Activated CD8-positive, alpha-beta memory T cell treated with anti-CD3 and anti-CD28 coated beads, Interleukin-2, amount 10 ng/mL, durations not matched to agents 7 days and 5 days (primary cell): ENCODE data around the gene RPTN. TPM values are rescaled to one million over a fixed set of nuclear protein-coding genes. Genes with fewer than 3 reads are reported as not detected.

Experiments used
- ATAC-seq: fragments of 150-1000 bp; cut with Tn5 transposase; one replicate; pipeline ENCODE4 v1.10.0; 2021; ENCODE audit warnings: moderate library complexity
- CTCF ChIA-PET: fragments of 350-600 bp; sonication (Branson Sonifier 250); formaldehyde crosslinking; loops from one replicate; lab custom pipeline; 2021; ENCODE audit warnings: antibody characterized with exemption; lab: Charles Lee
- DNase-seq: peaks from one replicate; pipeline ENCODE4 v3.0.0-alpha.2; 2020
- H3K27ac Mint-ChIP-seq: one replicate; pipeline ENCODE4 v1.8.0; 2021; ENCODE audit warnings: mild to moderate bottlenecking, mixed read lengths
- H3K27me3 Mint-ChIP-seq: one replicate; pipeline ENCODE4 v1.8.0; 2021; ENCODE audit warnings: mixed read lengths
- H3K36me3 Mint-ChIP-seq: one replicate; pipeline ENCODE4 v1.8.0; 2021; ENCODE audit warnings: mild to moderate bottlenecking, mixed read lengths
- H3K4me1 Mint-ChIP-seq: one replicate; pipeline ENCODE4 v1.8.0; 2021; ENCODE audit warnings: mixed read lengths
- H3K4me3 Mint-ChIP-seq: one replicate; pipeline ENCODE4 v1.8.0; 2021; ENCODE audit warnings: mild to moderate bottlenecking, moderate library complexity, mixed read lengths
- H3K9me3 Mint-ChIP-seq: one replicate; pipeline ENCODE4 v1.8.0; 2022; ENCODE audit warnings: low read depth, mixed read lengths
- total RNA-seq, 2 experiments: library from RNA; stranded (reverse); gene quantifications; one replicate each; pipeline ENCODE4 v1.2.3, GENCODE V29; 2021

RPTN gene
- total RNA-seq, 2 experiments from 2014 or later = not detected

DNA sequence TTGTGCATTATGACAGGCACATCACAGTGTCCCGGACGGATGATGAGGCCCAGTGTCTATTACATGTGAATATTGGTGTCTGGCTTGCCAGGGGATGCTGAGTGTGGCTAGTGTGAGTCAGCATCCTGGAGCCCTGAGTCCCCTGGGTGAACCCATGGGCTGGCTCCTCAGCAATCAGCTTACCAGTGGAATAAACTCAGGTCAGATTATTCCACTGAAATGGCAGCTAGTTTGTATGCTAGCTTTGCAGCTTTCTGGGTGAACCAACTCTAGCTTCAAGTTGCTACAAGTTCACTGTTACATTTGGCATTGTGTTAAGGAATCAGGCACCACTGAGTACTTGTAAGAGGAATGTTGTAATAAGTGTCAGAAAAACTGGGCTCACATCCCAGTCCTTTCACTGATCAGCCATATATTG, 23.9 kb upstream of the RPTN start:
- peaks cover 13% of the 10 kb centered on the region for H3K27me3 Mint-ChIP-seq
- no peak overlapping the region for H3K27ac Mint-ChIP-seq
- H3K9me3 Mint-ChIP-seq = no peaks in the 10 kb centered on the region
- CTCF ChIA-PET = interaction anchor here (1.2 to 10.5 kb wide), 8 partner anchors 10 to 396 kb away, joined by 3 to 201 read pairs (median 14); no protein-coding TSS in a partner anchor
- peaks cover 8% of the 10 kb centered on the region for H3K4me1 Mint-ChIP-seq
- H3K36me3 Mint-ChIP-seq = no peaks in the 10 kb centered on the region
- DNase-seq = peak; percentile 47
- H3K4me3 Mint-ChIP-seq = no peak overlapping the region
- peak; percentile 32 for ATAC-seq

DNA sequence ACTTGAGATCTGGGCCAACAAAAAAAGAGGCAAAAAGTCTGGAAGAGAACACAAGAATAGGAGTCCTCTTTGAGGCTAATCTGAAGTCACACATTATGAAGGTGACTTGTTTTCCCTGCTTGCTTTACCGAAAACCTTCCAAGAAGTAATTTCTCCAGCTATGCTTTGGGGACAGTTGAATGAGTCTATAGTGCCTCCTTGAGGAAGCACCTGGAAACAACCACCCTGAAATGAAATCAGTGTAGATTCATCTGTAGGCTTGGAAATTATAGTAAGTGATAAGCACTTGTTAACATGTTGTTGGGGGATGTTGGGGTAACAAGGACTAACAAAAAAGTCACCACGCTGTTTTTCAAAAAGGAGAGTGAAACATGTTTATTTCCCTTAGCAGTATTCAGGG, 23.4 kb upstream of the RPTN start:
- DNase-seq (no peak), ATAC-seq (no peak)
- Mint-ChIP-seq H3K9me3 (no peaks in the 10 kb centered on the region), H3K36me3 (no peaks in the 10 kb centered on the region), H3K4me3 (no peak overlapping the region), H3K27ac (no peak overlapping the region), H3K27me3 (peaks cover 13% of the 10 kb centered on the region), H3K4me1 (peaks cover 8% of the 10 kb centered on the region)
- CTCF ChIA-PET = interaction anchor here (0.6 to 10.5 kb wide), 8 partner anchors 9 to 397 kb away, joined by 3 to 201 read pairs (median 6); no protein-coding TSS in a partner anchor

DNA sequence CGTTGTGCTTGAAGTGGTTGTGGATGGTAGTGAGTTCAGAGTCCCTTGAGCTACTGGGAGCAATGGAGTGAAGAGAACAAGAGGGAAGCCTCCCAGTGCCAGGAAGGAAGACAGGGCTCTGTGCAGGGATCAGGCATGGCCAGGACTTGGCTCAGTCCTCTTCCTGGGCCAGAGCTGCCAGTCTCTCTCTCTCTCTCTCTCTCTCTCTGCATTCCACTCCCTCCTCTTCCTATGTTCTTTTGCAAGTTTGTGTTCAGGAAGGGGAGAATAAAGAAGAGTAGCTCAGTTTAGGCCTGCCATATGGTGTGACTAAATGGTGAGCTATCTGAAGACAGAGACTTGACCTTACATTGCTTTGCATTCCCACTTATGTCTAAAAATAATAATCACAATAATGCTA, 20.5 kb upstream of the RPTN start:
- DNase-seq = no peak
- Mint-ChIP-seq H3K4me3 (no peak overlapping the region), H3K36me3 (no peaks in the 10 kb centered on the region), H3K9me3 (peaks cover 1% of the 10 kb centered on the region), H3K27me3 (peaks cover 25% of the 10 kb centered on the region), H3K27ac (no peak overlapping the region), H3K4me1 (peaks cover 6% of the 10 kb centered on the region)
- CTCF ChIA-PET = interaction anchor here (1.0 to 10.5 kb wide), 3 partner anchors 123 to 280 kb away, joined by 3 to 201 read pairs (median 21); no protein-coding TSS in a partner anchor
- no peak for ATAC-seq

DNA sequence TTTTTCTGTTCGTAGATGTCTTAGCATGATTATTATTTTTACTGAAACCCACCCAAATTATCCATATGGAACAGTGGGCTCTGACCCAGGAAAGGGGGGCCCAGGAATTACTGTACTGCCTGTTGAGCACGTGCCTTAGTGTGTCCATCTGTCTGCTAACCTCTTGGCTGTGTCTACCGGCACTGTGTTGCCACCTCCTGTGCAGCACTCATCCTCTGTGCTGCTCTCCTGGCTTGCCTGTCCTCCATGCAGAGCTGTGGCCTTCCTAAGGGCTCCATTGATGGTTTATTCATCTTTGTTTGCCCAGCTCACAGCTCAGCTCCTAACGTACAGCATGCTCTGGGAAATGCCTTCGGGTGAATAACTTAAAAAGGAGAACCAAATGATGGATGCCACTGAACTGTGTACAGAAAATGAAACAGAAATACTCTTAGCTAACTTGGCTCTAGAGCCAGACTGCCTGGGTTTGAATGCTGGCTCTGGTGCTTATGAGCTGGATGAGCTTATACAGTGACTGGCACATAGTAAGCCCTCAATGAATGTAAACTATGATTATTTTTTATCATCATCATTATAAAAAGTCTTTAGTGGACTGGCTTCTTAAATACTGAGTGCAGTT, 11.4 kb upstream of the RPTN start:
- DNase-seq = no peak
- CTCF ChIA-PET = interaction anchor here (1.0 to 1.2 kb wide), 2 partner anchors 13 to 15 kb away, joined by 3 read pairs; no protein-coding TSS in a partner anchor
- ATAC-seq = no peak
- Mint-ChIP-seq H3K4me1 (peaks cover 8% of the 10 kb centered on the region), H3K27ac (no peak overlapping the region), H3K36me3 (peaks cover 4% of the 10 kb centered on the region), H3K27me3 (peaks cover 11% of the 10 kb centered on the region), H3K4me3 (no peak overlapping the region), H3K9me3 (peaks cover 4% of the 10 kb centered on the region)

DNA sequence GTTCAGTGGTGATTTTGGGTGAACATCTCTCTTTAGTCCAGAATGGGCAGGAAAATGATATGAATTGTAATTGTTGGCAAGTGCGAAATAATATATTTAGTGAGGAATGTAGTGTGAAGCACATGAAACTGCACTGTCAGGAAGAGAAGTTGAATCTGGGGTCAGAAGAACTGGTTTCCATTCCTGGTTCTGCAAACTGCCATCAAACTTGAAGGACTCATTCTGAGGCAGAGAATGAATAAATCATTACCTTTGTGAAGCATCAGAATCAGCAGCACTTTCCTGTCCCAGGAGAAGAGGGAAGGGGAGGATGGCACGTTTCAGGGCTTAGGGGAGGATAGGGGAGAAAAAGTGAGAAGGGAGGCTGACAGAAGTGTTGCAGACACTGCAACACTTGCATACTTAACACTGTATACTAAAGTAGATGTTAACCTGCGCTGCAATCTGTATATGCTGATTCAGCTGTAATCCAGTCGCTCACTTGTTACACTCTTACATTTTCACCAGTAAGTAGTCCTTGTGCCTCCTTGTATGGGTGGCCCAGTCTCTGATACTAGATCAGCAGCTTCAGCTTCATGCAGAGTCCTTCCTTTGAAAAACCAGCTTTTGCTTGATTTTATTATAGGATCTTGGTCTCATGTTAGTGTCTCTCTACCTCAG, 10.5 kb upstream of the RPTN start:
- CTCF ChIA-PET = interaction anchor here (1.0 to 1.1 kb wide), 2 partner anchors 11 to 14 kb away, joined by 3 read pairs; no protein-coding TSS in a partner anchor
- ATAC-seq (no peak), DNase-seq (no peak)
- no peak overlapping the region for H3K27ac Mint-ChIP-seq
- peaks cover 4% of the 10 kb centered on the region for H3K36me3 Mint-ChIP-seq
- H3K4me3 Mint-ChIP-seq = no peak overlapping the region
- peaks cover 4% of the 10 kb centered on the region for H3K9me3 Mint-ChIP-seq
- peaks cover 9% of the 10 kb centered on the region for H3K4me1 Mint-ChIP-seq
- peaks cover 4% of the 10 kb centered on the region for H3K27me3 Mint-ChIP-seq

DNA sequence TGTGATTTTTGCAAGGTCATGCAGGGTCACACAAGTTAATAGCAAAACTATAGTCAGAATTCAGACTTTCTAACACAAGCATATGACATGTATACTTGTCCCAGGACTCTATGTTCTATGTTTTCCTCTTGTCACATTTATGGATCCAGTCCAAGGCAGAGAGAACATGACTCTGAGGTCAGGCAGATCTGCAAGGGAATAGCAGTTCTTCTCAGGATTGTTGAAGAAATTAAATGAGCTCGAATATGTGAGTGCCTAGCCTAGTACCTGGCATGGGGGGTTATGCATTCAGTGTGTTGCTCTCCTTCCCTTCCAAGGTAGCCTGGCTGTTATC, 9.5 kb upstream of the RPTN start:
- peaks cover 4% of the 10 kb centered on the region for H3K9me3 Mint-ChIP-seq
- peaks cover 9% of the 10 kb centered on the region for H3K4me1 Mint-ChIP-seq
- H3K27me3 Mint-ChIP-seq = peaks cover 11% of the 10 kb centered on the region
- DNase-seq (no peak), ATAC-seq (no peak)
- CTCF ChIA-PET = interaction anchor here (1.1 kb wide), 1 partner anchor 12 kb away, joined by 3 read pairs; no protein-coding TSS in a partner anchor
- no peak overlapping the region for H3K27ac Mint-ChIP-seq
- peaks cover 4% of the 10 kb centered on the region for H3K36me3 Mint-ChIP-seq
- no peak overlapping the region for H3K4me3 Mint-ChIP-seq

DNA sequence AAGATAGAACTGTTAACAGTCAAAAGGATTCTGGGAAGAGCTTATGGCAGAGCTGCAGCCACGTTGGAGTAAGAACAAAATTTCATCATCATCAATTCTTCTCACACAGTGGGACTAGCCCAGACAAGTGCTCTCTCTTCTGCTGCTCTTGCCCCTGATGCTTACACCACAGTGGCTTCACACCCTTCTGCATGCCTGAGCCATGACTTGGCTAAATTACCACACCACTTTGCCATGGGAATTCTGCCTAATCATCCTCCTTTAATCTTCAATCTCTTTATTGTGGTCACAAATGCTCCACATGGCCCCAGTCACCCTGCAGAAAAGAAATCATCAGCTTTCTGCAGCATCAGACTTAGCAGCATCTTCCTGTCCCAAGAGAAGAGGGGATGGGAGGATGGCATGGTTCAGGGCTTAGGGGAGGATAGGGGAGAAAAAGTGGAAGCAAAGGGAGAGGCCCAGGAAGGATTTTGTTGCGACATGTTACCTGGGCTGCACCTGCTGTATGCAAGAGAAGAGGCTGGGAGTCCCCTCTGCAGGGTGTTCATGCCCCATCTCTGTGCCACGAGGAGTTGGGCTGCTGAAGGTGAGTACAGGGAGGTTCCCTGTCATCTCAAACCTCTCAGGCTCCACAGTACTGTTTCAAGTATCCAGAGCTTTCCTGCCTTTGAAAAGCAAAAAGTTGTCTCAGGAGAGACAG, 9.0 kb upstream of the RPTN start:
- no peak overlapping the region for H3K4me3 Mint-ChIP-seq
- DNase-seq (no peak), ATAC-seq (no peak)
- H3K9me3 Mint-ChIP-seq = peaks cover 4% of the 10 kb centered on the region
- H3K36me3 Mint-ChIP-seq = peaks cover 4% of the 10 kb centered on the region
- CTCF ChIA-PET = interaction anchor here (1.5 kb wide), 1 partner anchor 11 kb away, joined by 3 read pairs; no protein-coding TSS in a partner anchor
- peaks cover 14% of the 10 kb centered on the region for H3K27me3 Mint-ChIP-seq
- no peak overlapping the region for H3K27ac Mint-ChIP-seq
- peaks cover 9% of the 10 kb centered on the region for H3K4me1 Mint-ChIP-seq

DNA sequence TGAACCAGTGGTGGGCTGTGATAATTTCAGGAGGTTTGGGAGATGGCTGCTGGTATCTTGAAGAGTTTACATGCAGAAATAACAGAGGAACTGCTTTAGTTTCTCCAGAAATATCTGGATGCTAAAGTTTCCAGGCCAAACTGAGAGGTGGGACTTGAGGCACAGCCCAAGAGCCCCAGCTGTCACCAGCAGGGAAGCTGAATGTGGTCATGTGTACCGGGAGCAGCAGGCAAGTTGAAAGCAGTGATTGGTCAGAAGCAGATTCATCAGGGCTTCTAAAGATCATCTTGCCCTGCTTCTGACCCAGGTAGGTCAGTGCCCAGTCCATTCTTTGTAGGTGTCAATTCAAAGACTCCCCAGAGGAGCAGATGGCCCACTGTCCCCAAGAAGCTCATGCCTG, 7.9 kb upstream of the RPTN start:
- CTCF ChIA-PET = interaction anchor here (1.2 to 1.5 kb wide), 2 partner anchors 10 to 262 kb away, joined by 3 read pairs; no protein-coding TSS in a partner anchor

DNA sequence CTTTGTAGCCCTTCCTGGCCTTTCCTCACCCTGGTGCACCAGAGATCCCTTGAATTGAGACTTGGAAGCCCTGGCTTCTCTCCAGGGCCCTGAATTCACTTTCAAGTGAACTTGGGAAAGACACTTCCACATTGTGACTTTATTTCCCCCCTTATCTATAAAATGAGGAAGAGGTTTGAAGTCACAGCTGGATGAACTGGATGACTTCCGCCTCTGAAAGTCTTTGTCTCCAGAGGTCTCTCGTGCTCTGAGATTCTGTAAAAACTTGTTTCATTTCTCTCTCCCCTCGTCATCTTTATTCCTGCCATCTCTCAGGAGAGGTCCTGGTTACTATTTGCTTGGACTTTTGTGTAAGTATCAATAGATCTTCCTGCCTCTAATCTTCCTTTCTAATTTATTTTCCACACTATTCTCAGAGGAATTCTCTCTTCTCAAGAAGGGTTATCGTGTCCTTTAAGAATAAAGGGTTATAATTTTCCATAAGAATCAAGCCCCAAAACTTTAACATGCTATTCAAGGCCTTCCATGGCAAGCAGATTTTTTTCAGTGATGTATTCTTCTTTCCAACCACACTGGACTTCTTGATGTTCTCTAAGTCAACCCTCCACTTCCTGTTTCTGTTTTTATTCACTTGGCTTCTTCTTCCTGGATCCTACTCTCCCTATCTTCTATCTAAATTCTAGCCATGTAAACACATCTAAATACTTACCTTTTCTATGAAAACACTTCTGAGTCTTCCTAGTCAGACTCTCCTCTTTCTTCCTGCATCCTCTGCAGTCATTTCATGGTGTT, 6.5 kb upstream of the RPTN start:
- Mint-ChIP-seq H3K27ac (no peak overlapping the region), H3K36me3 (peaks cover 4% of the 10 kb centered on the region), H3K27me3 (peaks cover 15% of the 10 kb centered on the region), H3K4me3 (no peak overlapping the region), H3K9me3 (peaks cover 4% of the 10 kb centered on the region), H3K4me1 (peaks cover 9% of the 10 kb centered on the region)
- CTCF ChIA-PET = interaction anchor here (0.9 kb wide), 1 partner anchor 23 kb away, joined by 3 read pairs; no protein-coding TSS in a partner anchor
- DNase-seq = no peak
- no peak for ATAC-seq

More for the DNA sequence above, 7.9 kb upstream of the RPTN start:
- ATAC-seq (no peak), DNase-seq (no peak)
- peaks cover 17% of the 10 kb centered on the region for H3K27me3 Mint-ChIP-seq
- no peak overlapping the region for H3K27ac Mint-ChIP-seq
- H3K4me3 Mint-ChIP-seq = no peak overlapping the region
- peaks cover 4% of the 10 kb centered on the region for H3K9me3 Mint-ChIP-seq
- H3K4me1 Mint-ChIP-seq = peaks cover 9% of the 10 kb centered on the region
- H3K36me3 Mint-ChIP-seq = peaks cover 4% of the 10 kb centered on the region

DNA sequence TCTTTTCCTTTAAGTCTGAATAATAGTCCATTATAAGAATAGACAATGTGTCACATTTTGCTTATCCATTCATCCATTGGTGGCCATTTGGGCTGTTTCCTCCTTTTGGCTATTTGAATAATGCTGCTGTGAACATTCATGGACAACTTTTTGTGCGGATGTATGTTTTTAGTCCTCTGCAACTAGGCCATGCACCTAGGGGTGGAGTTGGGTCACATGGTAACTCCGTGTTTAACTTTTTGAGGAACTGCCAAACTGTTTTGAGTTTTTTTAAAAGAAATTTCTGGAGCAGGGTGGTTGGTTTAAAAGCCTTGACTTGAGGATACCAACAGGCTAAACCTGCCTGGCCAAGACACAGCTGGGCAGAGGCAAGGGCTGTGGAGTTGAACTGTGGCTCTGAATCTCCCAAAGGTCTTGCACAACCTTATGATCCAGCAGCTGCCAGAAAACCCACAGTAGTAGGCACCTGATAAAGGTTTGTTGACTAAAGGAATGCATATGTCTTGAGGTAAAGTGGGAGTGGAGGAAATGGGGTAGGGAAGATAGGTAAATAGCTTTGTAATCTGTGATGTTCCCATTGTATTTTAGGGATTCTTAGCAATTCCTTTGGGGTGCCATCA, 5.6 kb upstream of the RPTN start:
- CTCF ChIA-PET = no interaction called here

DNA sequence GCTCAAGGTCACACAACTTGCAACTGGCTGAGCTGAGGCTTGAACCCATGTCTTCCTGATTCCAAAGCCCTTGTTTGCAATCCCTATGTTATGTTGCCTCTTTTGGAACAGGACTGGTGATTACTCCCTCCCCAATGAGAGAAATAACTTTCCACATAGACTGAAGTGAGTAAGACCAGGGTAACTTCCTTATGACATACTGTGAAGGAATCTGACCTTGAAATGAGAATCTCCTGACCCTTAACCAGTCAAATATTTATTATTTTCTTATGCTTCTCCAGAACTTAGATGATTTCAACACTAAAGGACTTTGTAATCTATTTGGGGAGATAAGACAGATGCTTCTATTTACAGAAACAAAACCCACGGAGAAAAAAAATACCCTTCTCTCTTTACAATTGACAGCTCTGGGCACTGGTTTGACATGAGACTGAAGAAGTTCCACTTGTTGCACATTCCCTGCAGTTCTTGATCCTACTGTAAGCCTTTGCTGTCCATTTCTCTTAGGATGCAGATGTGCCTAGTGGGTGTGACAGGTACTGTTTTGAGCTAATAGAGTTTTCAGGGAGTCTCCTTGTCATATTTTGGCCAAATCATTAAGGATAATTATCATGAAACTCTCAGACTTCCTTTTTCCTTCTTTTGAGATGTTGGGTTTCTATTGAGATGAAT, 3.9 kb upstream of the RPTN start:
- H3K9me3 Mint-ChIP-seq = peaks cover 4% of the 10 kb centered on the region
- peaks cover 15% of the 10 kb centered on the region for H3K27me3 Mint-ChIP-seq
- CTCF ChIA-PET = interaction anchor here (1.1 to 1.2 kb wide), 2 partner anchors 23 to 296 kb away, joined by 4 read pairs; no protein-coding TSS in a partner anchor
- no peak overlapping the region for H3K4me3 Mint-ChIP-seq
- H3K36me3 Mint-ChIP-seq = peaks cover 4% of the 10 kb centered on the region
- H3K27ac Mint-ChIP-seq = no peak overlapping the region
- DNase-seq = no peak
- peaks cover 9% of the 10 kb centered on the region for H3K4me1 Mint-ChIP-seq
- no peak for ATAC-seq

More for the DNA sequence above, 5.6 kb upstream of the RPTN start:
- peaks cover 4% of the 10 kb centered on the region for H3K9me3 Mint-ChIP-seq
- peaks cover 9% of the 10 kb centered on the region for H3K4me1 Mint-ChIP-seq
- DNase-seq (no peak), ATAC-seq (no peak)
- peaks cover 15% of the 10 kb centered on the region for H3K27me3 Mint-ChIP-seq
- no peak overlapping the region for H3K4me3 Mint-ChIP-seq
- H3K36me3 Mint-ChIP-seq = peaks cover 4% of the 10 kb centered on the region
- H3K27ac Mint-ChIP-seq = no peak overlapping the region

DNA sequence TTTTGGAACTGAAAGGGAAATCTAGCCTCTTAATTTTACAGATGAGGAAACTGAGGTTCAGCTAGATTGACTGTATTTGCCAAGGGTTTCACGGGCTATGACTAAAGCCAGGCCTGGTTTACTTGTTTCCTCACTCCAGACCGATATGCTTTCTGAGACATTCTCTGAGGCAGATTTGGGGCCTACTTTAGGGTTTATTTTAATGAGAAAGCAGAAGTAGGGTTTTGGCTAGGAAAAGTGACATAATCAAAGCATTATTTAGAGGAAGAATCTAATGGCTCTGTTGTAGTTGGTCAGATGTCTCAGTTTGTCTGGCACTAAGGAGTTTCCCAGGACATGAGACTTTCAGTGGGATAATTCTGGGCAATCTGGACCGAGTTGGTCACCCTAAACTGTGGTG, 1.5 kb upstream of the RPTN start:
- H3K4me1 Mint-ChIP-seq = peaks cover 3% of the 10 kb centered on the region

More for the DNA sequence above, 1.5 kb upstream of the RPTN start:
- no peaks in the 10 kb centered on the region for H3K9me3 Mint-ChIP-seq
- ATAC-seq = no peak
- H3K27me3 Mint-ChIP-seq = peaks cover 15% of the 10 kb centered on the region
- H3K27ac Mint-ChIP-seq = no peak overlapping the region
- CTCF ChIA-PET = interaction anchor here (1.1 kb wide), 1 partner anchor 25 kb away, joined by 4 read pairs; no protein-coding TSS in a partner anchor
- H3K36me3 Mint-ChIP-seq = peaks cover 2% of the 10 kb centered on the region
- no peak overlapping the region for H3K4me3 Mint-ChIP-seq
- DNase-seq = no peak
